ENCODE data around the gene MYPN.

Gene MYPN

DNA sequence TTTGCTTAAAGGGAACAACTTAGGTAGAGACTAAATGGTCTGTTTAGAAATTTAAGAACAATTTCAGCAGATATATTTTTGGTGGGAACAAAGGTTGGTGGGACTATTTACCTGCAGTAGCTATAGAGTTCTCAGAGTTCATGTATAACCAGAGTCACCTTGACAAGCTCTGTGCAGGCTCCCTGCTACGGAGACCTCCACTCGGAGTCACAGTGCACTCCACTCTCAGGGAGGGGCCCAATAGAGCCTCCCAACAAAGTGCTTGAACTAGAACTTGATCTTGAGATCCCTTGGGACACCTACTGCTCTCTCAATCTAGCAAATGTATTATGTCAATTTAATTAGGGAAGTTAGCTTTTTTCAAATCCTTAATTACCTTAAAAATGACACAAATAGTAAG lies 2.3 kb downstream of the MYPN start:
- TF ChIP-seq, protein P1, sequence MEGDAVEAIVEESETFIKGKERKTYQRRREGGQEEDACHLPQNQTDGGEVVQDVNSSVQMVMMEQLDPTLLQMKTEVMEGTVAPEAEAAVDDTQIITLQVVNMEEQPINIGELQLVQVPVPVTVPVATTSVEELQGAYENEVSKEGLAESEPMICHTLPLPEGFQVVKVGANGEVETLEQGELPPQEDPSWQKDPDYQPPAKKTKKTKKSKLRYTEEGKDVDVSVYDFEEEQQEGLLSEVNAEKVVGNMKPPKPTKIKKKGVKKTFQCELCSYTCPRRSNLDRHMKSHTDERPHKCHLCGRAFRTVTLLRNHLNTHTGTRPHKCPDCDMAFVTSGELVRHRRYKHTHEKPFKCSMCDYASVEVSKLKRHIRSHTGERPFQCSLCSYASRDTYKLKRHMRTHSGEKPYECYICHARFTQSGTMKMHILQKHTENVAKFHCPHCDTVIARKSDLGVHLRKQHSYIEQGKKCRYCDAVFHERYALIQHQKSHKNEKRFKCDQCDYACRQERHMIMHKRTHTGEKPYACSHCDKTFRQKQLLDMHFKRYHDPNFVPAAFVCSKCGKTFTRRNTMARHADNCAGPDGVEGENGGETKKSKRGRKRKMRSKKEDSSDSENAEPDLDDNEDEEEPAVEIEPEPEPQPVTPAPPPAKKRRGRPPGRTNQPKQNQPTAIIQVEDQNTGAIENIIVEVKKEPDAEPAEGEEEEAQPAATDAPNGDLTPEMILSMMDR (IDR thresholded peaks at IDR 0.05; ENCODE audit: borderline replicate concordance, insufficient read depth, low read depth, low read length), result no peak

DNA sequence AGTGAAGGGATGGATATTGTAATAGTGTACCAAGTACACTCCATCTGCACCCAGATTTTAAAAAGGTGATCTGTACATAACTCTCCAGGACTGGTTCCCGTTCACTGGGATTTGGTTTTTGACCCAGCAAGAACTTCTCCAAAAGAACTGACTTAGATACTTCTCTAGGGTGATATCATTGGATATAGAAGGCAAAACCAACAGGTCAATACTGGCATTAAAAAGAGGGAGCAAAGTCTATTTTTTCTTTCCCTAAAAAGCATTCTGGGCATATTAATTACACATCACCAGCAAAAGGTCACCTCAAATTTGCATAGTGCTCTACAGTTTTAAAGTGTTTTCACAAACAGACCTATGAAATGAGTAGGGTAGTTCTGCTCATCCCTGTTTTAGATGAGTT lies 3.5 kb downstream of the MYPN start:
- H3K4me3 ChIP-seq (ENCODE audit: low read depth, low read length), result no peak overlapping the region
- TF ChIP-seq, protein P1 (IDR thresholded peaks at IDR 0.05; ENCODE audit: borderline replicate concordance, insufficient read depth, low read depth, low read length), result no peak

More for the DNA sequence above, 2.3 kb downstream of the MYPN start:
- no peak overlapping the region for H3K4me3 ChIP-seq (ENCODE audit: low read depth, low read length)

DNA sequence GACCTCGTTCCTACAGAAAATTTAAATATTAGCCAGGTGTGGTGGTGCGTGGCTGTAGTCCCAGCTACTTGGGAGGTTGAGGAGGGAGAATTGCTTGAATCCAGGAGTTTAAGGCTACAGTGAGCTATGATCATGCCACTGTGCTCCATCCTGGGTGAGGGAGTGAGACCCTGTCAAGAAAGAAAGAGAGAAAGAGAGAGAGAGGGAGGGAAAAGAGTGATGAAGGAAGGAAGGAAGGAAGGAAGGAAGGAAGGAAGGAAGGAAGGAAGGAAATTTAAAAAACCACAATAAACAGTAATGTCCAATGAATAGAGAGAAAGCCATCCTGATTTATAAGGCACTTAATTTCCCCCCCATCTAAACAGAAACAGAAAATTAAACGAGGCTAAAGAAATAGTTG lies 9.4 kb downstream of the MYPN start:
- no peak overlapping the region for H3K4me3 ChIP-seq (ENCODE audit: low read depth, low read length)
- TF ChIP-seq, protein P1 (IDR thresholded peaks at IDR 0.05; ENCODE audit: borderline replicate concordance, insufficient read depth, low read depth, low read length), result no peak

DNA sequence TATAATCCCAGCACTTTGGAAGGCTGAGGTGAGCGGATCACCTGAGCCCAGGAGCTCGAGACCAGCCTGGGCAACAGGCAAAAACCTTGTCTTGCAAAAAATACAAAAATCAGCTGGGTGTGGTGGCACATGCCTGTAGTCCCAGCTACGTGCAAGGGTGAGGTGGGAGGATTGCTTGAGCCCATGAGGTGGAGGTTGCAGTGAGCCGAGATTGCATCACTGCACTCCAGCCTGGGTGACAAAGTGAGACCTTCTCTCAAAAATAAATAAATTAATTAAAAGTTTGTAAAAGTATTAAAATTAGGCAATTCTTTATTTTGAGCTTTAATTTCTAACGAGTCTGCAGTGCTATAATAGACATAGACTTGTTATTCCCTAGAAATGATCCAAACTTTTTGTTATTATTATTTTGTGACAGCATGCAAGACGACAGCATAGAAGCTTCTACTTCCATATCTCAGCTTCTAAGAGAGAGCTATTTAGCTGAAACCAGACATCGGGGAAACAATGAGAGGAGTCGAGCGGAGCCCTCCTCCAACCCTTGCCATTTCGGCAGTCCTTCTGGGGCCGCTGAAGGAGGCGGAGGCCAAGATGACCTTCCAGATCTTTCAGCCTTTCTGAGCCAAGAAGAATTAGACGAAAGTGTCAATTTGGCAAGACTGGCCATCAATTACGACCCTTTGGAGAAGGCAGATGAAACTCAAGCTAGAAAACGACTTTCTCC lies 11.9 kb downstream of the MYPN start:
- no peak overlapping the region for H3K4me3 ChIP-seq (ENCODE audit: low read depth, low read length)
- TF ChIP-seq, protein P1 (IDR thresholded peaks at IDR 0.05; ENCODE audit: borderline replicate concordance, insufficient read depth, low read depth, low read length), result no peak

DNA sequence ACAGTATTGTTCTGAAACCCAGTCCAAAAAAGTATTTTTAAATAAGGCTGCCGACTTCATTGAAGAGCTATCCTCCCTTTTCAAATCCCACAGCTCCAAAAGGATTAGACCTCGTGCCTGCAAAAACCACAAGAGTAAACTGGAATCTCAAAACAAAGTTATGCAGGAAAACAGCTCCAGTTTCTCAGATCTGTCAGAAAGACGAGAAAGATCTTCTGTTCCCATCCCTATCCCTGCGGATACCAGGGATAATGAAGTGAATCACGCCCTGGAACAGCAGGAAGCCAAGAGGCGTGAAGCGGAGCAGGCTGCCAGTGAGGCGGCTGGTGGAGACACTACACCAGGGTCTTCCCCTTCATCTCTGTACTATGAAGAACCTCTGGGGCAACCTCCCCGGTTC lies 12.6 kb downstream of the MYPN start:
- TF ChIP-seq, protein P1 (IDR thresholded peaks at IDR 0.05; ENCODE audit: borderline replicate concordance, insufficient read depth, low read depth, low read length), result no peak
- no peak overlapping the region for H3K4me3 ChIP-seq (ENCODE audit: low read depth, low read length)

DNA sequence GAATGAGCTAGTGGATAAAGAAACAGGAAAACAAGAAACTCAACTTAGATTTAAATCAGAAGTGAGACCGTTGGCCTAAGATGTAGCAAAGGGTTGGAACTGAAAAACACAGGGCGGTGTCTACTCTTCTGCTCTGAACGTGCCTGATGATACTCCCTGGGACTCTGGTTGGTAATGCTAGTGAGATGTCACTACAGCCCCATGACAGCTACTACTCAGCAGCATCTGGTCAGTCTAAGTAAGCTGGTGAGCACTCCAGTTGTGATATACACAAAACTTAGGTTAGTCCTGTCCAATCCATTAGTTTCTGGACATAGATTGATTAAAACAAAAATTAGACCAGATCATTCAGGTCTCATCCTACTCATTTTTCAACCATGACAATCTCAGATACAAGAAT lies 15.4 kb downstream of the MYPN start:
- TF ChIP-seq, protein P1 (IDR thresholded peaks at IDR 0.05; ENCODE audit: borderline replicate concordance, insufficient read depth, low read depth, low read length), result no peak
- no peak overlapping the region for H3K4me3 ChIP-seq (ENCODE audit: low read depth, low read length)

DNA sequence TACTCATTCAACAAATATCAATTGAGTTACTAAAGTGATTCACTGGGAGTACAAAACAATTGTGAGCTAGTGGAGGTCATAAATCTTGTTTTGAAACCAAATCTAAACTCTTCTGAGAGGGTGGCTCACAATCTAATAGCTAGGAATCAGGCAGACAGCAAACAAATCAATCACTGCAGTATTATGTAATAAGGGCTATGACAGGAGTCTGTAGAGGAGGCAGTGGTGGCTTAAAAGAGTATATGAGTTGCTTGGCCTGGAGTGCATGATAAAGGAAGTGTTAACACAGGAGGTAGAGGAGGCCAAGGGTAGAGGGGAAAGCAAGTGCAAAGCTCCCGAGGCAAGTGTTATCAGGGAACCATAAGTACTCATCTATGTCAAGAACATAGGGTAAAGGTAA lies 16.5 kb downstream of the MYPN start:
- no peak overlapping the region for H3K4me3 ChIP-seq (ENCODE audit: low read depth, low read length)
- TF ChIP-seq, protein P1 (IDR thresholded peaks at IDR 0.05; ENCODE audit: borderline replicate concordance, insufficient read depth, low read depth, low read length), result no peak
